HG03378 (cell line): ENCODE measurements around the gene JAZF1.
A peak's percentile ranks its signal among the peaks of the same experiment; 100 is the strongest.

Experiments used
- ATAC-seq: cut with Tn5 transposase; IDR thresholded peaks from one replicate; pipeline ENCODE4 v1.9.1; 2021; ENCODE audit warnings: mild to moderate bottlenecking, moderate library complexity; ENCODE audit not compliant: unreplicated experiment

JAZF1 gene

DNA sequence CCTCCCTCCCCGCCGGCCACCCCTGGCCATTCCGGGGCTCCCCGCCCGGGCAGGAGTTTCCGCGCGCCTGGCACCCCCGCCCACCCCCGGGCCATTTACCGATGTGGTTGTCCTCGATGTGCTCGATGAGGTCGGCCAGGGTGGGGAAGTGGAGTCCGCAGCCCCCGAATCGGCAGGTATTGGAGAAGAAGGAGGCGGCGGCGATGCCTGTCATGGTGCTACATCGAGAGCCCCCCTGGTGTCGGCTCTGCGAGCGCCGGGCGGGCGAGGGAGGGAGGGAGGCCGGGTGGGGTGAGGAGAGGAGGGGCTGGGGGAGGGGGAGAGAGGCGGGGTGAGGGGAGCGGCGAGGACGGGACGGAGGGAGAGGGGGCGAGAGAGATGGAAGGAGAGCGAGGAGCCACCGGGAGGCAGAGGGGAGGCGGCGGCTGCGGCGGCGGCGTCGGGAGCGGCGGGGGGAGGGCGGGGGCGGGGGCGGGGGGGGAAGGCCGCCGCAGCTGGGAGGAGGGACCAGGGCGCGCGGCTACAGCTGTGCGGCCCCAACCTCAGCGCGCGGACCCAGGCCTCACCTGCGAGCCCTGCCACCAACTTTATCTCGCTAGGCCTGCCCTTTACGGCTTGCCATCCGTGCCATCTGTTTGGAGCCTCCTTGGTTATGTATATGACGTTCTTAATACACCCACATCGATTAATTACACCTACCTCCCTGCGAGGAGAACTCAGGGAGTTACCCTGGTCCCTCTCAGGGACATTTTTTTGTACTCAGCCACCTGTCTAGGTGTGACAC is at the start of gene JAZF1:
Gene JAZF1, minus strand, starts transcription at position 432 of the 784 bp plus-strand sequence.
- no peak for ATAC-seq

DNA sequence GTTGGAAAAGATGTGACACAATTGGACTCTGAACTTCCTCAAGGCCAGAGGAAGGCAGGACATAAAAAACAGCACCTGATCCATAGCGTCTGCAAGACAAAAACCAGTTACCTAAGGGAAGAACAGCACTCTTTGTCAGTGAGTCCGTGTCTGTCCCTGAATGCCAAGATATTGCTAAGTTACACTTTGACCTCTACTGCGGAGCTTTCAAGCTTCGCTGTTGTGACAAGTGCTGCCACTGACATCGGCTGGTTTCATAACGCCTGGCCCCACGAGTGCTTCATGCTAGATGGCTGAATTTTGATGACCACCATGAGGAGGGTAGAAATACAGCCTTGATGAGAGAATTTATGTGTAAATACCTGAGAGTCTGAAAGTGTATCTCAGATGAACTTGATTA is 49.7 kb upstream of the JAZF1 start:
- ATAC-seq = no peak

GRCh38 chr7:28228396-28228795 is 47.8 kb upstream of the JAZF1 start:
- no peak for ATAC-seq

DNA sequence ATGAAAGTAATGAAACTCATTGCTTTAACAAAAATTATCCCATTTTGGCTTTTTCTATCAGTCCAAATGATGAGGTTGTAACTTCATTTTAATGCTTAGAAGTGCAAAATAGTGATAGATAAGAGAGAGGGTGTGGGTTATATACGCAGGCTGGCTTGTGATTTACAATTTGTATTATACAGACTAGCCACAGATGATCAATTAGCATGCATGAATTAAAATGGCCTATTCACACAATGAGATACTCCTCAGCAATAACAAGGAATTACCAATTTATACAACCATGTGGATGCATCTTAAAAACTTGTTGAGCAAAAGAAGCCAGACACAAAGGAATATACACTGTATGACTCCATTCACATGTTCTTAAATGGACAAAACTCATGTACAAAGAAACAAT is 45.4 kb upstream of the JAZF1 start:
- ATAC-seq = no peak

DNA sequence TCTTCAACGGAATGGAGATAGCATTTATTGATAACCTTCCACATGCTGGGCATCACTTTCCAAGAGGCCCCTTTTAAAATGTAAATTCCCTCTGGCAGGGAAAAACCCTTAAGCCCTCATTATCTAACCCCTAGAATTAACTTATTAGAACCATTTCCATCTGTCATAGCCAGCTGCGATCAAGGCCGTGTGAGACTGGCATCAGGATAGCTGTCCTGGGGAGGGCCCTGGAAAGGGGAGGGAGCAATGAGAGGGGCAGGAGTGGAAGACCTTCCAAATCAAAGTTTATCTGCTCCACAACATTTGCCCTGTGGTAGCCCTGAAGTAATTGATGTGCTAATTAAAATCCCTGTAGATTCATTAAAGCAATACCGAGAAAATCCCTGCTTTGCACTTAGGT is 45.0 kb upstream of the JAZF1 start:
- no peak for ATAC-seq

GRCh38 chr7:28224675-28225074 is 44.1 kb upstream of the JAZF1 start:
- no peak for ATAC-seq

GRCh38 chr7:28224172-28224571 is 43.6 kb upstream of the JAZF1 start:
- ATAC-seq = no peak

DNA sequence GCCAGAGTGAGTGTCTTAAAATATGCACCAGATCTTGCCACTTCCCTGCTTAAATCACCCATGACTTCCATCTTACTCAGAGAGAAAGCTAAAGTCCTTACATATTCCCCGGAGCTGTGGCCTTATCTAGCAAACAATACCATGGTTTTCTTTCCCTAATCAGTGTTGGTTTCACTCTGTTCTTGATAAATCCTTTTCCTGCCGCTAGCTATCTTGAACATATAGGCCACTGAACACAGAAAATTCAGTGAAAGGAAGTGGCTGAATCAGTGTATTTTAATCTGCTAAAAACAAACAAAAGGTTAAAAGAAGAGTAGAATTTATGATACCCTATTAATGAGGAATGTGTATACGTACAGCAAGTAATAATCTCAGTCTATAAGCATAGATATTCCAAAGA is 42.0 kb upstream of the JAZF1 start:
- ATAC-seq = no peak

- no peak for ATAC-seq
Observed at GRCh38 chr7:28219793-28220192, 39.2 kb upstream of the JAZF1 start.

DNA sequence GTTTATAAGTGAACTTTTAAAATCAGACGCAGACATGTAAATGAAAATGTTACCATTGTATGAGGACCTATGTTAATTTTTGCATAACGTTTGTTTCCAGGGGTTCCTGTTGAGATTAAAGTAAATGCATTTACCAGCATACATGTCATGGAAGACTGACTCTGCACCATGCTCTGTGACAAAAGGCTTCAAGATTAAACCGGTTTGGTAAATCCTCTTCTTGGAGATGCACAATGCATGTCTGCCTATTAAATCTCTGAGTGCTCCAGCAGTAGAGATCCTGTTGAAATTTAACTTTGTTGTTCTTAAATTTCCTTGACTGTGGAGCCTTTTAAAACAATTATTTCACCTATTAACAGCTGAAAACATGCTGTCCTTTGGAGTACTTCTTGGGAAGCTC is 36.5 kb upstream of the JAZF1 start:
- no peak for ATAC-seq

DNA sequence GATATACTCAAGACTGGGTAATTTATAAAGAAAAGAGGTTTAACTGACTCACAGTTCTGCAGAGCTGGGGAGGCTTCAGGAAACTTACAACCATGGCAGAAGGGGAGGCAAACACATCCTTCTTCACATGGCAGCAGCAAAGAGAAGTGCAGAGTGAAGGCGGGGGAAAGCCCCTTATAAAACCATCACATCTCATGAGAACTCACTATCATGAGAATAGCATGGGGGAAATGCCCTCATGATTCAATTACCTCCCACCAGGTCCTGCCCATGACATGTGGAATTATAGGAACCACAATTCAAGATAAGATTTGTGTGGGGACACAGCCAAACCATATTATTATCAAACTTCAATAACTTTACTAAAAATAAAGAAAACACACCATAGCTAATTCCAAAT is 30.4 kb upstream of the JAZF1 start:
- ATAC-seq = no peak

DNA sequence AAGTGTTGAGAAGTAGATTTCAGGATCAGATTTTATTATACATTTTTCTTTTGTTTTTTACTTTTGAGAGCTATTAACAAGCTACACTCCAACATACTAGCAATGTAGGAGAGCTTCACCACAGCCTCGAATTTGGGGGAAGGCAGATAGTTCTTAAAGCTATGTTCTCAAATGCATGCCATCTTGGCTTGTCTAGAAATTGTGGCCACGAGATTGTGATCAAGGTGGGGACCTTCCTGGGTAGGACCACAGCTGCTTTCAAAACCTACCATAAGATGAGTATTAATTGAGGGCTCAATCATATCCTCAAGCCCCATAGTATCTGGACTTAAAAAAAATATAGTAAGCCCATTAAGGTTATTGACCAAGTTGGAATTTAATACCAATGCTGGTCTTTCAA is 27.9 kb upstream of the JAZF1 start:
- no peak for ATAC-seq

- ATAC-seq = peak; percentile 94
Observed at GRCh38 chr7:28207486-28208158, 27.0 kb upstream of the JAZF1 start.

GRCh38 chr7:28205506-28205905 is 24.9 kb upstream of the JAZF1 start:
- no peak for ATAC-seq

- no peak for ATAC-seq
Observed at GRCh38 chr7:28203508-28204240, 23.1 kb upstream of the JAZF1 start.

- ATAC-seq = no peak
Observed at GRCh38 chr7:28202222-28202621, 21.6 kb upstream of the JAZF1 start.

DNA sequence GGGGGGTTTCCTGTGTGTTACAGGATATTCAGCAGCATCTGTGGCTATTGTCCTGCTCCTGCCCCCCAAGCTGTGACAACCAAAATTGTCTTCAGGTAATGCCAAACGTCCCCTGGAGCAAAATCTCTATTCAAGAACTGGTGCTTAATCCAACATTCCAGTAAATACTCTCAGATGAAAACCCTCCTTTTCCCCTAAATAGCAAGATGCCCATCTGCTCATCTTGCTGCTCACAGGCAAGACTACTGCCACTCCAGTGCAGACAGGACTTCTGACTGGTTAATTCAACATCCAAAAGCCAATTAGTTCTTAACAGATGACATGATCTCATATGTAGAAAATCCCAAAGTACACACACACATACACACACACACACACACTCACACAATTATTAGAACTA is 20.5 kb upstream of the JAZF1 start:
- no peak for ATAC-seq

- ATAC-seq = no peak
Observed at GRCh38 chr7:28200598-28200997, 20.0 kb upstream of the JAZF1 start.

GRCh38 chr7:28199021-28199510 is 18.5 kb upstream of the JAZF1 start:
- no peak for ATAC-seq

- no peak for ATAC-seq
Observed at GRCh38 chr7:28195910-28196620, 15.5 kb upstream of the JAZF1 start.
